A673 (cell line): ENCODE data around the gene PNLIPRP3.

Experiments
- CTCF ChIP-seq: fragments of 300-800, 200-600 bp; sonication (generic); conservative IDR thresholded peaks from 2 replicates; pipeline ENCODE4 v1.5.1; 2017; ENCODE audit warnings: low read depth, mild to moderate bottlenecking, antibody characterized with exemption, low read length, moderate library complexity, mixed read lengths
- EZH2 ChIP-seq: fragments of 200-600 bp; sonication (generic); IDR thresholded peaks from 2 replicates; pipeline ENCODE4 v1.6.1; 2017; ENCODE audit warnings: borderline replicate concordance, low read depth, mild to moderate bottlenecking, mixed read lengths, antibody characterized with exemption, low read length; ENCODE audit not compliant: poor library complexity, severe bottlenecking

DNA sequence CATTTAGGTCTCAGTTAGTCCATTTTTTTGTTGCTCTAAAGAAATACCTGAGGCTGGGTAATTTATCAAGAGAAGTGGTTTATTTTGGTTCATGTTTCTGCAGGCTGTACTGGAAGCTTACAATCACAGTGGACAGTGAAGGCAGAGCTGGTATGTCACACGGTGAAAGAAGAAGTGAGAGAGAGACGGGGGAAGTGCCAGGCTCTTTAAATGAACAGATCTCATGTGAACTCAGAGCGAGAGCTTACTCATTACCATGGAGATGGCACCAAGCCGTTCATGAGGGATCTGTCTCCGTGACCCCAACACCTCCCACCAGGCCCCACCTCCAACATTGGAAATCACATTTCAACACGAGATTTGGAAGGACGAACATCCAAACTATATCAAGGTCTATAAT is 18.9 kb upstream of the PNLIPRP3 start:
- TF ChIP-seq EZH2 = no peak
- TF ChIP-seq CTCF = no peak
